Panc1 (cell line): Measurements from ENCODE around the gene ASB4. TPM values are rescaled to one million over a fixed set of nuclear protein-coding genes. Genes with fewer than 3 reads are reported as not detected.

Experiments
- ATAC-seq: fragments of 200-7000 bp; cut with Tn5 transposase; 2 replicates; pipeline ENCODE4 v1.9.1; 2020; ENCODE audit warnings: mild to moderate bottlenecking, moderate library complexity
- Bru-seq: library from RNA; stranded (reverse); fragments of 400-500 nt; gene quantifications from one replicate; lab custom pipeline; 2021; lab: Mats Ljungman, UMichigan
- BruChase-seq, 2 experiments: library from RNA; stranded (reverse); fragments of 400-500 nt; gene quantifications; one replicate each; lab custom pipeline; 2021; lab: Mats Ljungman, UMichigan
- BruUV-seq: library from RNA; stranded (reverse); fragments of 400-500 nt; replicated peaks from 2 replicates; lab custom pipeline; 2021; lab: Mats Ljungman, UMichigan
- CTCF ChIA-PET: fragments of 300-600 bp; sonication (Branson Sonifier 250); formaldehyde crosslinking; loops from one replicate; lab custom pipeline; 2022; ENCODE audit warnings: antibody characterized with exemption; lab: Charles Lee
- POLR2A ChIA-PET: fragments of 300-600 bp; sonication (Branson Sonifier 250); formaldehyde crosslinking; loops from one replicate; lab custom pipeline; 2022; ENCODE audit warnings: antibody characterized with exemption; lab: Charles Lee
- DNase-seq: peaks from one replicate; pipeline ENCODE4 v3.0.0-alpha.2; 2010; ENCODE audit warnings: low read depth, low spot score
- H3K27ac ChIP-seq: 2 replicates; pipeline ENCODE4 v1.5.1; 2011; ENCODE audit warnings: mild to moderate bottlenecking, low read length, inconsistent platforms
- H3K27me3 ChIP-seq: fragments of 200-500 bp; sonication (Bioruptor generic); 2 replicates; pipeline ENCODE4 v1.6.0; 2014; ENCODE audit warnings: low read length, inconsistent platforms; ENCODE audit not compliant: control insufficient read depth, insufficient read depth
- H3K36me3 ChIP-seq: fragments of 200-500 bp; sonication (Bioruptor generic); 2 replicates; pipeline ENCODE4 v1.5.1; 2014; ENCODE audit warnings: inconsistent platforms, mild to moderate bottlenecking, low read length, moderate library complexity; ENCODE audit not compliant: control insufficient read depth, insufficient read depth
- H3K4me1 ChIP-seq: 2 replicates; pipeline ENCODE4 v1.5.1; 2011; ENCODE audit warnings: inconsistent platforms, mild to moderate bottlenecking, low read length, moderate library complexity; ENCODE audit not compliant: control insufficient read depth, insufficient read depth
- H3K4me3 ChIP-seq, 2 experiments: 2 replicates each; pipeline ENCODE4 v1.5.1; 2011 to 2012; ENCODE audit warnings: low read depth in 2 of 2, low read length in 2 of 2, mild to moderate bottlenecking in 2 of 2, inconsistent platforms in 1 of 2, moderate library complexity in 1 of 2
- H3K9me3 ChIP-seq: fragments of 200-500 bp; sonication (Bioruptor generic); 2 replicates; pipeline ENCODE4 v1.5.1; 2014; ENCODE audit warnings: low read depth, mild to moderate bottlenecking, inconsistent platforms, low read length, moderate library complexity; ENCODE audit not compliant: control insufficient read depth, insufficient read depth
- POLR2AphosphoS5 ChIP-seq: IDR thresholded peaks from 2 replicates; pipeline ENCODE4 v1.6.1; 2012; ENCODE audit warnings: mild to moderate bottlenecking, low read depth, low read length, moderate library complexity
- REST ChIP-seq, 2 experiments: IDR thresholded peaks; 2 replicates each; pipeline ENCODE4 v1.6.1; 2011 to 2012; ENCODE audit warnings: low read depth in 2 of 2, control low read depth in 1 of 2, low read length in 1 of 2, mild to moderate bottlenecking in 1 of 2, moderate library complexity in 1 of 2; ENCODE audit not compliant: insufficient read depth in 1 of 2
- SIN3A ChIP-seq: IDR thresholded peaks from 2 replicates; pipeline ENCODE4 v1.6.1; 2012; ENCODE audit warnings: low read depth, mild to moderate bottlenecking, low read length, moderate library complexity, borderline replicate concordance; ENCODE audit not compliant: insufficient read depth
- TCF7L2 ChIP-seq: IDR thresholded peaks from 2 replicates; pipeline ENCODE4 v1.6.1; 2011; ENCODE audit warnings: mild to moderate bottlenecking, low read depth, low read length, inconsistent platforms
- in situ Hi-C: cut with HindIII; loops from 2 replicates; pipeline ENCODE4 v1.10.0; 2016; ENCODE audit warnings: low sequenced_read_pairs, low pct_unique_long_range_greater_than_20kb
- intact Hi-C: fragments of 100-400 bp; cut with micrococcal nuclease; formaldehyde crosslinking; loops from one replicate; pipeline ENCODE4 v1.10.0; 2022; ENCODE audit not compliant: unreplicated experiment
- long read RNA-seq: library from polyadenylated mRNA; unstranded; transcript quantifications from one replicate; pipeline ENCODE4 v2.0.0, GENCODE V29; 2021; ENCODE audit not compliant: unreplicated experiment
- polyA plus RNA-seq: library from polyadenylated mRNA; unstranded; fragments of >200 nt; gene quantifications from one replicate; pipeline ENCODE4 v1.2.1, GENCODE V29; 2012; ENCODE audit warnings: missing spikeins; ENCODE audit not compliant: insufficient read length
- total RNA-seq: library from RNA; stranded (reverse); gene quantifications from one replicate; pipeline ENCODE4 v1.2.1, GENCODE V29; 2021; ENCODE audit not compliant: unreplicated experiment
- TF ChIP-seq, protein P1 (sequence below): fragments of 450-650 bp; IDR thresholded peaks from 2 replicates; pipeline ENCODE4 v1.5.1; 2017; ENCODE audit warnings: mild to moderate bottlenecking

Gene ASB4
- total RNA-seq, result 0.15 TPM
- polyA plus RNA-seq, result 0.15 TPM
- Bru-seq, nascent RNA, result percentile 22 among the genes with signal in this experiment
- percentile 18 among the genes with signal in this experiment for BruChase-seq, experiment 1, labeled RNA remaining after a 2-hour chase
- BruChase-seq, experiment 2, labeled RNA remaining after a 6-hour chase, result percentile 21 among the genes with signal in this experiment
- long read RNA-seq, result 0 reads

- DNase-seq, result no peak
- H3K36me3 ChIP-seq, result no peaks in the 10 kb centered on the region
- no peak within 1 kb of the TSS for H3K27ac ChIP-seq
- CTCF ChIA-PET, result interaction anchor here (1.6 kb wide), 1 partner anchor 26 kb away, joined by 4 read pairs; no protein-coding TSS in a partner anchor
- H3K9me3 ChIP-seq, result no peaks in the 10 kb centered on the region
- H3K27me3 ChIP-seq, result peaks cover 2% of the 10 kb centered on the region; the same call in 1 of the 2 replicates
- no TSS peak for BruUV-seq
- TF ChIP-seq SIN3A (no peak), REST (IDR thresholded peaks at IDR 0.05; ENCODE audit: insufficient read depth in 1 of 2, low read depth in 2 of 2, low read length in 1 of 2) (no peak), POLR2AphosphoS5 (no peak), TCF7L2 (no peak)
- TF ChIP-seq, protein P1, sequence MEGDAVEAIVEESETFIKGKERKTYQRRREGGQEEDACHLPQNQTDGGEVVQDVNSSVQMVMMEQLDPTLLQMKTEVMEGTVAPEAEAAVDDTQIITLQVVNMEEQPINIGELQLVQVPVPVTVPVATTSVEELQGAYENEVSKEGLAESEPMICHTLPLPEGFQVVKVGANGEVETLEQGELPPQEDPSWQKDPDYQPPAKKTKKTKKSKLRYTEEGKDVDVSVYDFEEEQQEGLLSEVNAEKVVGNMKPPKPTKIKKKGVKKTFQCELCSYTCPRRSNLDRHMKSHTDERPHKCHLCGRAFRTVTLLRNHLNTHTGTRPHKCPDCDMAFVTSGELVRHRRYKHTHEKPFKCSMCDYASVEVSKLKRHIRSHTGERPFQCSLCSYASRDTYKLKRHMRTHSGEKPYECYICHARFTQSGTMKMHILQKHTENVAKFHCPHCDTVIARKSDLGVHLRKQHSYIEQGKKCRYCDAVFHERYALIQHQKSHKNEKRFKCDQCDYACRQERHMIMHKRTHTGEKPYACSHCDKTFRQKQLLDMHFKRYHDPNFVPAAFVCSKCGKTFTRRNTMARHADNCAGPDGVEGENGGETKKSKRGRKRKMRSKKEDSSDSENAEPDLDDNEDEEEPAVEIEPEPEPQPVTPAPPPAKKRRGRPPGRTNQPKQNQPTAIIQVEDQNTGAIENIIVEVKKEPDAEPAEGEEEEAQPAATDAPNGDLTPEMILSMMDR, result no peak
- ATAC-seq, result no peak
- H3K4me1 ChIP-seq, result no peaks in the 10 kb centered on the region
- POLR2A ChIA-PET, result no interaction called here
- in situ Hi-C loops (no loop called here), intact Hi-C loops (no loop called here)
- peak within 1 kb of the TSS in 1 of 2 experiments; percentile 34; a peak in 2 of 4 replicates for H3K4me3 ChIP-seq
Observed at GRCh38 chr7:95485391-95486123, at the start of gene ASB4. ASB4 (plus strand) TSS chr7:95485943; CDS start chr7:95485972, 29 bp downstream.

DNA sequence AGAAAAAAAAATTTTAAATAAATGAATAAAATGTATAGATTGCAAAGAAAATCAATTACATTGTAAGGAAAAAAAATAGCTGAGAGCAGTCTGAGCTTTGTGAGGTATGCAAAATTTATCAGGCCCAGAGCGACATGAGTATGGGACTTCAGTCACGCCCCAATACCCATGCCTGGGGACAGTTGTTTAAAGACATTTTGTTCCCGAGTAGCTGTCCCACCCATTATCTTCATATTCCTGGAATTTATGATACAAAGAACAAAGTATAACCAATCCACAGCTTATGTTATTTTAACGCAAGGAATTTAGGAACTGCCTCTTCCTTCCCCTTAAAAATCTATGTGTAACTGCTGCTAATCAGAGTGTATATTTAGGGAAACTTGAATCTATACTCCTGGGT lies 49.3 kb upstream of the ASB4 start:
- no peak for DNase-seq
- peaks cover 5% of the 10 kb centered on the region; the same call in 1 of the 2 replicates for H3K4me1 ChIP-seq
- no TSS peak for BruUV-seq
- POLR2A ChIA-PET, result interaction anchor here (0.8 kb wide), 1 partner anchor 31 kb away, joined by 3 read pairs; no protein-coding TSS in a partner anchor
- no peaks in the 10 kb centered on the region; the same call in 1 of the 2 replicates for H3K36me3 ChIP-seq
- no peak for ATAC-seq
- no peak overlapping the region for H3K4me3 ChIP-seq
- CTCF ChIA-PET, result no interaction called here
- no peaks in the 10 kb centered on the region for H3K9me3 ChIP-seq
- TF ChIP-seq TCF7L2 (no peak), SIN3A (no peak), POLR2AphosphoS5 (no peak), REST (IDR thresholded peaks at IDR 0.05; ENCODE audit: insufficient read depth in 1 of 2, low read depth in 2 of 2, low read length in 1 of 2) (no peak)
- TF ChIP-seq, protein P1, result no peak
- no peak overlapping the region for H3K27ac ChIP-seq
- in situ Hi-C loops (no loop called here), intact Hi-C loops (no loop called here)
- H3K27me3 ChIP-seq, result no peaks in the 10 kb centered on the region
